Type B pancreatic cell (in vitro differentiated cells): ENCODE results near the gene CORO7. TPM values are rescaled to one million over a fixed set of nuclear protein-coding genes. Genes with fewer than 3 reads are reported as not detected.

Experiments used
- DNase-seq: peaks from one replicate; pipeline ENCODE4 v3.0.0; 2021; ENCODE audit warnings: mixed read lengths; ENCODE audit not compliant: unreplicated experiment; ENCODE audit errors: extremely low spot score
- H3K27ac Mint-ChIP-seq: 2 replicates; pipeline ENCODE4 v1.8.0; 2021; ENCODE audit warnings: mild to moderate bottlenecking, mixed read lengths
- H3K27me3 Mint-ChIP-seq: 2 replicates; pipeline ENCODE4 v1.8.0; 2021; ENCODE audit warnings: mixed read lengths
- H3K36me3 Mint-ChIP-seq: 2 replicates; pipeline ENCODE4 v1.8.0; 2021; ENCODE audit warnings: mixed read lengths
- H3K4me1 Mint-ChIP-seq: one replicate; pipeline ENCODE4 v1.8.0; 2021; ENCODE audit warnings: mixed read lengths; ENCODE audit not compliant: unreplicated experiment
- H3K4me3 Mint-ChIP-seq: 2 replicates; pipeline ENCODE4 v1.8.0; 2021; ENCODE audit warnings: mild to moderate bottlenecking, mixed read lengths
- H3K9me3 Mint-ChIP-seq: 2 replicates; pipeline ENCODE4 v1.8.0; 2021; ENCODE audit warnings: mixed read lengths
- CTCF ChIP-seq: fragments of 200-600 bp; sonication (generic); conservative IDR thresholded peaks from 2 replicates; pipeline ENCODE4 v1.5.0; 2021; ENCODE audit warnings: antibody characterized with exemption, mild to moderate bottlenecking
- total RNA-seq: library from RNA; stranded (reverse); gene quantifications from 2 replicates; pipeline ENCODE4 v1.2.1, GENCODE V29; 2021; ENCODE audit warnings: low replicate concordance

CORO7 gene
- total RNA-seq, 1 donor from 2014 or later: 32.3 TPM

GRCh38 chr16:4350787-4351659 is 65.4 kb downstream of the CORO7 start, which contains the start of gene PAM16:
TSS of gene PAM16 (minus strand) at chr16:4351321. CDS start at chr16:4351234, 87 bp downstream.
- H3K4me3 Mint-ChIP-seq: peak within 1 kb of the TSS; percentile 96

GRCh38 chr16:4350365-4350786 is 66.0 kb downstream of the CORO7 start:
- peak overlapping the region; percentile 90 for H3K27ac Mint-ChIP-seq
- H3K4me1 Mint-ChIP-seq: peaks cover 16% of the 10 kb centered on the region
- H3K9me3 Mint-ChIP-seq: no peaks in the 10 kb centered on the region
- TF ChIP-seq CTCF: no peak
- DNase-seq: no peak
- H3K4me3 Mint-ChIP-seq: peak overlapping the region; percentile 96
- H3K36me3 Mint-ChIP-seq: no peaks in the 10 kb centered on the region
- H3K27me3 Mint-ChIP-seq: no peaks in the 10 kb centered on the region

More at GRCh38 chr16:4350787-4351659, 65.4 kb downstream of the CORO7 start, which contains the start of gene PAM16:
- H3K27me3 Mint-ChIP-seq: no peaks in the 10 kb centered on the region
- peak; percentile 98 for DNase-seq
- H3K36me3 Mint-ChIP-seq: no peaks in the 10 kb centered on the region
- peaks cover 16% of the 10 kb centered on the region for H3K4me1 Mint-ChIP-seq
- peak within 1 kb of the TSS; percentile 90 for H3K27ac Mint-ChIP-seq
- peak; percentile 37 for TF ChIP-seq CTCF
- no peaks in the 10 kb centered on the region for H3K9me3 Mint-ChIP-seq

GRCh38 chr16:4349332-4349731 is 67.1 kb downstream of the CORO7 start:
- no peak overlapping the region for H3K4me3 Mint-ChIP-seq
- no peaks in the 10 kb centered on the region for H3K36me3 Mint-ChIP-seq
- H3K4me1 Mint-ChIP-seq: peaks cover 16% of the 10 kb centered on the region
- H3K27ac Mint-ChIP-seq: no peak overlapping the region
- no peaks in the 10 kb centered on the region for H3K9me3 Mint-ChIP-seq
- DNase-seq: no peak
- H3K27me3 Mint-ChIP-seq: no peaks in the 10 kb centered on the region
- no peak for TF ChIP-seq CTCF

GRCh38 chr16:4347765-4348509 is 68.5 kb downstream of the CORO7 start:
- no peaks in the 10 kb centered on the region for H3K9me3 Mint-ChIP-seq
- no peaks in the 10 kb centered on the region for H3K36me3 Mint-ChIP-seq
- DNase-seq: no peak
- peak overlapping the region; percentile 64 for H3K4me3 Mint-ChIP-seq
- peak overlapping the region; percentile 57 for H3K27ac Mint-ChIP-seq
- TF ChIP-seq CTCF: no peak
- H3K27me3 Mint-ChIP-seq: peaks cover 2% of the 10 kb centered on the region
- peaks cover 20% of the 10 kb centered on the region for H3K4me1 Mint-ChIP-seq

GRCh38 chr16:4347010-4347409 is 69.4 kb downstream of the CORO7 start:
- no peak for TF ChIP-seq CTCF
- no peak for DNase-seq
- Mint-ChIP-seq H3K4me1 (peaks cover 20% of the 10 kb centered on the region), H3K4me3 (no peak overlapping the region), H3K9me3 (no peaks in the 10 kb centered on the region), H3K36me3 (no peaks in the 10 kb centered on the region), H3K27ac (peak overlapping the region; percentile 62), H3K27me3 (peaks cover 2% of the 10 kb centered on the region)
